ENCODE data around the gene TTC9. TPM values are rescaled to one million over a fixed set of nuclear protein-coding genes. Genes with fewer than 3 reads are reported as not detected.

Gene TTC9
- total and polyA plus RNA-seq, 2 experiments from 2014 or later, result 10.3 to 34.2 TPM

DNA sequence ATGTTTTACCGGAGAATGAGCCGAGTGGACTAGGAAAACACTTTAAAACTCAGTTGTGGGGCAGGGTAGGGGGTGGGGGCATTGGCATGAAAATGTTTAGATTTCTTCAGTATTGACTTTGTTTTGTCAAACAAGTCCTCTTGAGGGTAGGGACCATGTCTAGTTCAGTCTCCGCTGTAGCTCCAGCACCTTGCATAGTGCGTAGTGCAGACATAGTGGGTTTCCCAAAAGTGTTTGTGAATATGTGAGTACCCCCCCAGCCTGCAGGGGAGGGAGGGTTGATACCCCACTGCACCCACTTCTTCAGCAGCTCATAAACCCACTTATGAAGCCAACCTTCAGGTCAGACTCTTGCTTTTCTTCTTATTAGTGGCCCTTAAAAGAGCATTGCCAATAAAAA lies 71.4 kb downstream of the TTC9 start:
- DNase-seq (ENCODE audit: low spot score) (no peak), ATAC-seq (no peak)
- Histone ChIP-seq H3K9me2 (ENCODE audit: insufficient read depth) (no peaks in the 10 kb centered on the region), H3F3A (replicated peaks; ENCODE audit: low read depth) (peaks cover 11% of the 10 kb centered on the region; the same call in 1 of the 2 replicates), H3K27me3 (ENCODE audit: insufficient read depth) (no peaks in the 10 kb centered on the region), H3K36me3 (ENCODE audit: insufficient read depth) (no peaks in the 10 kb centered on the region), H3K27ac (ENCODE audit: low read depth) (peak overlapping the region; percentile 48; the same call in 1 of the 2 replicates), H3K4me2 (no peak overlapping the region), H3K4me3 (no peak overlapping the region), H4K20me1 (replicated peaks; ENCODE audit: insufficient read depth) (no peaks in the 10 kb centered on the region), H2AFZ (peak overlapping the region; percentile 5; the same call in 1 of the 2 replicates), H3K79me2 (replicated peaks; ENCODE audit: insufficient read depth) (no peaks in the 10 kb centered on the region), H3K4me1 (ENCODE audit: insufficient read depth) (peaks cover 31% of the 10 kb centered on the region)
- Mint-ChIP-seq H3K4me1 (peaks cover 45% of the 10 kb centered on the region), H3K27me3 (ENCODE audit: insufficient read depth, low read depth, poor library complexity) (peaks cover 11% of the 10 kb centered on the region), H3K36me3 (ENCODE audit: low read depth) (no peaks in the 10 kb centered on the region), H3K4me3 (no peak overlapping the region), H3K9me3 (no peaks in the 10 kb centered on the region; the same call in 2 of the 3 replicates), H3K27ac (peak overlapping the region; percentile 86; the same call in 1 of the 2 replicates)
- TF ChIP-seq STAT1 (IDR thresholded peaks at IDR 0.05; ENCODE audit: unreplicated experiment), result no peak
- TF ChIP-seq, protein P1, sequence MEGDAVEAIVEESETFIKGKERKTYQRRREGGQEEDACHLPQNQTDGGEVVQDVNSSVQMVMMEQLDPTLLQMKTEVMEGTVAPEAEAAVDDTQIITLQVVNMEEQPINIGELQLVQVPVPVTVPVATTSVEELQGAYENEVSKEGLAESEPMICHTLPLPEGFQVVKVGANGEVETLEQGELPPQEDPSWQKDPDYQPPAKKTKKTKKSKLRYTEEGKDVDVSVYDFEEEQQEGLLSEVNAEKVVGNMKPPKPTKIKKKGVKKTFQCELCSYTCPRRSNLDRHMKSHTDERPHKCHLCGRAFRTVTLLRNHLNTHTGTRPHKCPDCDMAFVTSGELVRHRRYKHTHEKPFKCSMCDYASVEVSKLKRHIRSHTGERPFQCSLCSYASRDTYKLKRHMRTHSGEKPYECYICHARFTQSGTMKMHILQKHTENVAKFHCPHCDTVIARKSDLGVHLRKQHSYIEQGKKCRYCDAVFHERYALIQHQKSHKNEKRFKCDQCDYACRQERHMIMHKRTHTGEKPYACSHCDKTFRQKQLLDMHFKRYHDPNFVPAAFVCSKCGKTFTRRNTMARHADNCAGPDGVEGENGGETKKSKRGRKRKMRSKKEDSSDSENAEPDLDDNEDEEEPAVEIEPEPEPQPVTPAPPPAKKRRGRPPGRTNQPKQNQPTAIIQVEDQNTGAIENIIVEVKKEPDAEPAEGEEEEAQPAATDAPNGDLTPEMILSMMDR (conservative IDR thresholded peaks at IDR 0.05; ENCODE audit: low read depth in 2 of 2), result no peak
- TF ChIP-seq, protein P2, sequence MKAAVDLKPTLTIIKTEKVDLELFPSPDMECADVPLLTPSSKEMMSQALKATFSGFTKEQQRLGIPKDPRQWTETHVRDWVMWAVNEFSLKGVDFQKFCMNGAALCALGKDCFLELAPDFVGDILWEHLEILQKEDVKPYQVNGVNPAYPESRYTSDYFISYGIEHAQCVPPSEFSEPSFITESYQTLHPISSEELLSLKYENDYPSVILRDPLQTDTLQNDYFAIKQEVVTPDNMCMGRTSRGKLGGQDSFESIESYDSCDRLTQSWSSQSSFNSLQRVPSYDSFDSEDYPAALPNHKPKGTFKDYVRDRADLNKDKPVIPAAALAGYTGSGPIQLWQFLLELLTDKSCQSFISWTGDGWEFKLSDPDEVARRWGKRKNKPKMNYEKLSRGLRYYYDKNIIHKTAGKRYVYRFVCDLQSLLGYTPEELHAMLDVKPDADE (IDR thresholded peaks at IDR 0.05), result no peak
- TF ChIP-seq POLR2AphosphoS5 (IDR thresholded peaks at IDR 0.05; ENCODE audit: low read depth), result no peak

DNA sequence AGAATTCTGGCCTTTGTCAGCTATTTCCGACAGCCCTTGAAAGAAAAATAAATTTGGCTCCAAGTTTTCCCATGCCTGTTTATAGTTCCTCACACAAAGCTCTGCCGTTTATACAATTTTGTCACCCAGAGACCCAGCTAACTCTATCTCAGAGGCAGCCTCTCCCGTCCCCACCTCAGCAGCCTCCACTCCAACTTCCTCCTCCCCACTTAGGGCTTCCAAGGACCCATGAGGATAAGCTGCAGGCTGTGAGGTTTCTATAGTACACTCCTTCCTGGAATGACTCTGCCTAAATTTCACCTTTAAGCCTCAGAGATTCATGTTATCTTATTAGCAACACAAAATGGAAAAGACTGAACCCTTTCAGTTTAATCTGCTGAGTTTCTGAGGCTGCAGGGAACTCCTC lies 71.8 kb downstream of the TTC9 start:
- Histone ChIP-seq H3K27me3 (ENCODE audit: insufficient read depth) (no peaks in the 10 kb centered on the region), H3F3A (replicated peaks; ENCODE audit: low read depth) (peaks cover 7% of the 10 kb centered on the region; the same call in 1 of the 2 replicates), H3K9me2 (ENCODE audit: insufficient read depth) (no peaks in the 10 kb centered on the region), H4K20me1 (replicated peaks; ENCODE audit: insufficient read depth) (no peaks in the 10 kb centered on the region), H3K4me1 (ENCODE audit: insufficient read depth) (peaks cover 27% of the 10 kb centered on the region), H2AFZ (peak overlapping the region; percentile 5; the same call in 1 of the 2 replicates), H3K27ac (ENCODE audit: low read depth) (peak overlapping the region; percentile 48; the same call in 1 of the 2 replicates), H3K79me2 (replicated peaks; ENCODE audit: insufficient read depth) (no peaks in the 10 kb centered on the region), H3K36me3 (ENCODE audit: insufficient read depth) (no peaks in the 10 kb centered on the region), H3K4me2 (no peak overlapping the region), H3K4me3 (no peak overlapping the region)
- DNase-seq (ENCODE audit: low spot score) (peak; percentile 44), ATAC-seq (peak; percentile 19)
- no peaks in the 10 kb centered on the region for H3K36me3 Mint-ChIP-seq (ENCODE audit: low read depth)
- H3K4me3 Mint-ChIP-seq, result no peak overlapping the region
- peaks cover 14% of the 10 kb centered on the region for H3K27me3 Mint-ChIP-seq (ENCODE audit: insufficient read depth, low read depth, poor library complexity)
- no peaks in the 10 kb centered on the region; the same call in 2 of the 3 replicates for H3K9me3 Mint-ChIP-seq
- H3K4me1 Mint-ChIP-seq, result peaks cover 41% of the 10 kb centered on the region
- peak overlapping the region; percentile 86 for H3K27ac Mint-ChIP-seq
- TF ChIP-seq EZH2 (IDR thresholded peaks at IDR 0.05; ENCODE audit: low read depth, unreplicated experiment), result no peak
- TF ChIP-seq CREB1 (CRISPR knock-in tag; IDR thresholded peaks at IDR 0.05; ENCODE audit: low read depth), result no peak
- TF ChIP-seq NANOG (IDR thresholded peaks at IDR 0.05; ENCODE audit: borderline replicate concordance), result no peak
- TF ChIP-seq, protein P1 (conservative IDR thresholded peaks at IDR 0.05; ENCODE audit: low read depth in 2 of 2), result no peak
- TF ChIP-seq JUNB (IDR thresholded peaks at IDR 0.05; ENCODE audit: unreplicated experiment), result no peak
- TF ChIP-seq POLR2AphosphoS5 (IDR thresholded peaks at IDR 0.05; ENCODE audit: low read depth), result no peak
- TF ChIP-seq REST (IDR thresholded peaks at IDR 0.05; ENCODE audit: unreplicated experiment), result no peak
- TF ChIP-seq, protein P2 (IDR thresholded peaks at IDR 0.05), result no peak
- no peak for TF ChIP-seq ZNF114 (CRISPR knock-in tag; IDR thresholded peaks at IDR 0.05)
